Hepatocyte (in vitro differentiated cells): Measurements from ENCODE around the gene TRAM2.

ENCODE experiments used
- CTCF ChIP-seq: fragments of 200-600 bp; sonication (generic); IDR thresholded peaks from 2 replicates; pipeline ENCODE4 v1.5.1; 2016; ENCODE audit warnings: antibody characterized with exemption, mild to moderate bottlenecking; ENCODE audit not compliant: poor library complexity
- EZH2 ChIP-seq: fragments of 200-600 bp; sonication (generic); IDR thresholded peaks from 2 replicates; pipeline ENCODE4 v1.6.1; 2016; ENCODE audit warnings: antibody characterized with exemption, mild to moderate bottlenecking, borderline replicate concordance
- EZH2phosphoT487 ChIP-seq: fragments of 200-600 bp; sonication (generic); IDR thresholded peaks from one replicate; pipeline ENCODE4 v1.6.1; 2018; ENCODE audit warnings: antibody characterized with exemption, mild to moderate bottlenecking, low read depth, moderate library complexity; ENCODE audit not compliant: unreplicated experiment, severe bottlenecking

- TF ChIP-seq EZH2 (no peak), CTCF (no peak), EZH2phosphoT487 (no peak)
These were observed 2.0 kb downstream of the TRAM2 start for GRCh38 chr6:52574709-52575501.
